ENCODE data around the gene LEMD2. TPM values are rescaled to one million over a fixed set of nuclear protein-coding genes. Genes with fewer than 3 reads are reported as not detected.
A peak's percentile ranks its signal among the peaks of the same experiment; 100 is the strongest.

Gene LEMD2
- total and polyA plus RNA-seq, 9 of the 15 experiments (the other 6 are each of a cell fraction or from before 2014, with no cell fraction given) = 0.32 to 46.3 (median 30.8) TPM

- no peak for TF ChIP-seq HEY1 (CRISPR knock-in tag; IDR thresholded peaks at IDR 0.05; ENCODE audit: borderline replicate concordance)
- TF ChIP-seq ZFP1 (CRISPR knock-in tag; IDR thresholded peaks at IDR 0.05) = no peak
- peak; percentile 63 for TF ChIP-seq BCOR (IDR thresholded peaks at IDR 0.05)
- TF ChIP-seq CBX3 (IDR thresholded peaks at IDR 0.05; ENCODE audit: borderline replicate concordance in 1 of 2, low read length in 2 of 2) = peak in 1 of 2 experiments; percentile 60; a peak in 1 of 3 replicates
- no peak for TF ChIP-seq CCNT2 (IDR thresholded peaks at IDR 0.05; ENCODE audit: borderline replicate concordance, extremely low read depth, insufficient read length, low read depth, low read length)
- no peak for TF ChIP-seq TSC22D4 (tag; IDR thresholded peaks at IDR 0.05)
- no peak for TF ChIP-seq ZNF584 (CRISPR knock-in tag; IDR thresholded peaks at IDR 0.05; ENCODE audit: low read depth)
- no peak for TF ChIP-seq CCAR2 (IDR thresholded peaks at IDR 0.05; ENCODE audit: low read depth, low read length)
- peak; percentile 44; the same call in 1 of the 2 replicates for TF ChIP-seq SMARCA5 (IDR thresholded peaks at IDR 0.05)
- no peak for TF ChIP-seq NELFE (IDR thresholded peaks at IDR 0.05; ENCODE audit: insufficient read depth, insufficient read length)
- TF ChIP-seq RFX1 (IDR thresholded peaks at IDR 0.05) = no peak
- no peak for TF ChIP-seq TRIM28 (IDR thresholded peaks at IDR 0.05)
- TF ChIP-seq THRB (CRISPR knock-in tag; conservative IDR thresholded peaks at IDR 0.05) = no peak
- TF ChIP-seq TAF7 (tag; IDR thresholded peaks at IDR 0.05) = no peak
- TF ChIP-seq, protein P1, sequence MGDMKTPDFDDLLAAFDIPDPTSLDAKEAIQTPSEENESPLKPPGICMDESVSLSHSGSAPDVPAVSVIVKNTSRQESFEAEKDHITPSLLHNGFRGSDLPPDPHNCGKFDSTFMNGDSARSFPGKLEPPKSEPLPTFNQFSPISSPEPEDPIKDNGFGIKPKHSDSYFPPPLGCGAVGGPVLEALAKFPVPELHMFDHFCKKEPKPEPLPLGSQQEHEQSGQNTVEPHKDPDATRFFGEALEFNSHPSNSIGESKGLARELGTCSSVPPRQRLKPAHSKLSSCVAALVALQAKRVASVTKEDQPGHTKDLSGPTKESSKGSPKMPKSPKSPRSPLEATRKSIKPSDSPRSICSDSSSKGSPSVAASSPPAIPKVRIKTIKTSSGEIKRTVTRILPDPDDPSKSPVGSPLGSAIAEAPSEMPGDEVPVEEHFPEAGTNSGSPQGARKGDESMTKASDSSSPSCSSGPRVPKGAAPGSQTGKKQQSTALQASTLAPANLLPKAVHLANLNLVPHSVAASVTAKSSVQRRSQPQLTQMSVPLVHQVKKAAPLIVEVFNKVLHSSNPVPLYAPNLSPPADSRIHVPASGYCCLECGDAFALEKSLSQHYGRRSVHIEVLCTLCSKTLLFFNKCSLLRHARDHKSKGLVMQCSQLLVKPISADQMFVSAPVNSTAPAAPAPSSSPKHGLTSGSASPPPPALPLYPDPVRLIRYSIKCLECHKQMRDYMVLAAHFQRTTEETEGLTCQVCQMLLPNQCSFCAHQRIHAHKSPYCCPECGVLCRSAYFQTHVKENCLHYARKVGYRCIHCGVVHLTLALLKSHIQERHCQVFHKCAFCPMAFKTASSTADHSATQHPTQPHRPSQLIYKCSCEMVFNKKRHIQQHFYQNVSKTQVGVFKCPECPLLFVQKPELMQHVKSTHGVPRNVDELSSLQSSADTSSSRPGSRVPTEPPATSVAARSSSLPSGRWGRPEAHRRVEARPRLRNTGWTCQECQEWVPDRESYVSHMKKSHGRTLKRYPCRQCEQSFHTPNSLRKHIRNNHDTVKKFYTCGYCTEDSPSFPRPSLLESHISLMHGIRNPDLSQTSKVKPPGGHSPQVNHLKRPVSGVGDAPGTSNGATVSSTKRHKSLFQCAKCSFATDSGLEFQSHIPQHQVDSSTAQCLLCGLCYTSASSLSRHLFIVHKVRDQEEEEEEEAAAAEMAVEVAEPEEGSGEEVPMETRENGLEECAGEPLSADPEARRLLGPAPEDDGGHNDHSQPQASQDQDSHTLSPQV (IDR thresholded peaks at IDR 0.05) = 0 out of 2 replicates have a peak, but pooled peaks have one; percentile 30
- TF ChIP-seq, protein P2, sequence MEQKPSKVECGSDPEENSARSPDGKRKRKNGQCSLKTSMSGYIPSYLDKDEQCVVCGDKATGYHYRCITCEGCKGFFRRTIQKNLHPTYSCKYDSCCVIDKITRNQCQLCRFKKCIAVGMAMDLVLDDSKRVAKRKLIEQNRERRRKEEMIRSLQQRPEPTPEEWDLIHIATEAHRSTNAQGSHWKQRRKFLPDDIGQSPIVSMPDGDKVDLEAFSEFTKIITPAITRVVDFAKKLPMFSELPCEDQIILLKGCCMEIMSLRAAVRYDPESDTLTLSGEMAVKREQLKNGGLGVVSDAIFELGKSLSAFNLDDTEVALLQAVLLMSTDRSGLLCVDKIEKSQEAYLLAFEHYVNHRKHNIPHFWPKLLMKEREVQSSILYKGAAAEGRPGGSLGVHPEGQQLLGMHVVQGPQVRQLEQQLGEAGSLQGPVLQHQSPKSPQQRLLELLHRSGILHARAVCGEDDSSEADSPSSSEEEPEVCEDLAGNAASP (IDR thresholded peaks at IDR 0.05) = no peak
- no peak for TF ChIP-seq SAP30 (IDR thresholded peaks at IDR 0.05; ENCODE audit: borderline replicate concordance, insufficient read depth, low read depth, low read length, poor library complexity, severe bottlenecking)
- TF ChIP-seq, protein P3, sequence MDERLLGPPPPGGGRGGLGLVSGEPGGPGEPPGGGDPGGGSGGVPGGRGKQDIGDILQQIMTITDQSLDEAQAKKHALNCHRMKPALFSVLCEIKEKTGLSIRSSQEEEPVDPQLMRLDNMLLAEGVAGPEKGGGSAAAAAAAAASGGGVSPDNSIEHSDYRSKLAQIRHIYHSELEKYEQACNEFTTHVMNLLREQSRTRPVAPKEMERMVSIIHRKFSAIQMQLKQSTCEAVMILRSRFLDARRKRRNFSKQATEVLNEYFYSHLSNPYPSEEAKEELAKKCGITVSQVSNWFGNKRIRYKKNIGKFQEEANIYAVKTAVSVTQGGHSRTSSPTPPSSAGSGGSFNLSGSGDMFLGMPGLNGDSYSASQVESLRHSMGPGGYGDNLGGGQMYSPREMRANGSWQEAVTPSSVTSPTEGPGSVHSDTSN (CRISPR knock-in tag; IDR thresholded peaks at IDR 0.05; ENCODE audit: low read depth) = no peak
- TF ChIP-seq, protein P3 (tag; conservative IDR thresholded peaks at IDR 0.05; ENCODE audit: low read depth) = no peak
Measured at GRCh38 chr6:33836806-33837469, 48.0 kb upstream of the LEMD2 start (continued).

All from K562 (cell line).